Measurements from ENCODE around the gene CUEDC1.
"Not testable (repeated sequence)": the region's sequence is repeated elsewhere in the genome, so short reads cannot be mapped to it uniquely, and the experiment has no call there.

Gene CUEDC1

GRCh38 chr17:57939797-57940196 lies 15.4 kb downstream of the CUEDC1 start:
- DNase-seq (ENCODE audit: low spot score), result no peak

GRCh38 chr17:57938061-57938502 lies 17.1 kb downstream of the CUEDC1 start:
- DNase-seq (ENCODE audit: low spot score), result no peak

GRCh38 chr17:57937492-57937891 lies 17.7 kb downstream of the CUEDC1 start:
- DNase-seq (ENCODE audit: low spot score), result no peak

GRCh38 chr17:57935833-57936807 lies 19.1 kb downstream of the CUEDC1 start:
- peak; percentile 83 for DNase-seq (ENCODE audit: low spot score)

GRCh38 chr17:57931488-57932137 lies 23.6 kb downstream of the CUEDC1 start:
- DNase-seq (ENCODE audit: low spot score), result no peak

- no peak for DNase-seq (ENCODE audit: low spot score)
These were observed 25.0 kb downstream of the CUEDC1 start for GRCh38 chr17:57930239-57930638.

- no peak for DNase-seq (ENCODE audit: low spot score)
These were observed 25.8 kb downstream of the CUEDC1 start for GRCh38 chr17:57929386-57929785.

GRCh38 chr17:57928928-57929327 lies 26.3 kb downstream of the CUEDC1 start:
- no peak for DNase-seq (ENCODE audit: low spot score)

GRCh38 chr17:57927048-57927723 lies 28.0 kb downstream of the CUEDC1 start:
- DNase-seq (ENCODE audit: low spot score), result peak; percentile 74

GRCh38 chr17:57926723-57927047 lies 28.5 kb downstream of the CUEDC1 start:
- DNase-seq (ENCODE audit: low spot score), result no peak

GRCh38 chr17:57925361-57925990 lies 29.7 kb downstream of the CUEDC1 start:
- DNase-seq (ENCODE audit: low spot score), result no peak

GRCh38 chr17:57924677-57925076 lies 30.5 kb downstream of the CUEDC1 start:
- no peak for DNase-seq (ENCODE audit: low spot score)

GRCh38 chr17:57923182-57923872 lies 31.9 kb downstream of the CUEDC1 start:
- no peak for DNase-seq (ENCODE audit: low spot score)

GRCh38 chr17:57922745-57923144 lies 32.5 kb downstream of the CUEDC1 start:
- not testable (repeated sequence) for DNase-seq (ENCODE audit: low spot score)

GRCh38 chr17:57920916-57921703 lies 34.1 kb downstream of the CUEDC1 start:
- peak; percentile 38 for DNase-seq (ENCODE audit: low spot score)

GRCh38 chr17:57919918-57920317 lies 35.3 kb downstream of the CUEDC1 start:
- no peak for DNase-seq (ENCODE audit: low spot score)

- peak; percentile 49 for DNase-seq (ENCODE audit: low spot score)
These were observed 37.0 kb downstream of the CUEDC1 start for GRCh38 chr17:57918017-57918895.

- no peak for DNase-seq (ENCODE audit: low spot score)
These were observed 38.0 kb downstream of the CUEDC1 start for GRCh38 chr17:57916925-57917858.

Measured in AG08395 (cell line).